GM12874 (cell line): ENCODE measurements around the gene EML4.

Experiments
- TF ChIP-seq, protein P1 (sequence below): IDR thresholded peaks from 2 replicates; pipeline ENCODE4 v1.5.1; 2011; ENCODE audit warnings: low read depth, mild to moderate bottlenecking, control low read depth, low read length, moderate library complexity; ENCODE audit not compliant: insufficient read depth

EML4 gene

GRCh38 chr2:42164971-42165370, 4.2 kb upstream of the EML4 start:
- TF ChIP-seq, protein P1, sequence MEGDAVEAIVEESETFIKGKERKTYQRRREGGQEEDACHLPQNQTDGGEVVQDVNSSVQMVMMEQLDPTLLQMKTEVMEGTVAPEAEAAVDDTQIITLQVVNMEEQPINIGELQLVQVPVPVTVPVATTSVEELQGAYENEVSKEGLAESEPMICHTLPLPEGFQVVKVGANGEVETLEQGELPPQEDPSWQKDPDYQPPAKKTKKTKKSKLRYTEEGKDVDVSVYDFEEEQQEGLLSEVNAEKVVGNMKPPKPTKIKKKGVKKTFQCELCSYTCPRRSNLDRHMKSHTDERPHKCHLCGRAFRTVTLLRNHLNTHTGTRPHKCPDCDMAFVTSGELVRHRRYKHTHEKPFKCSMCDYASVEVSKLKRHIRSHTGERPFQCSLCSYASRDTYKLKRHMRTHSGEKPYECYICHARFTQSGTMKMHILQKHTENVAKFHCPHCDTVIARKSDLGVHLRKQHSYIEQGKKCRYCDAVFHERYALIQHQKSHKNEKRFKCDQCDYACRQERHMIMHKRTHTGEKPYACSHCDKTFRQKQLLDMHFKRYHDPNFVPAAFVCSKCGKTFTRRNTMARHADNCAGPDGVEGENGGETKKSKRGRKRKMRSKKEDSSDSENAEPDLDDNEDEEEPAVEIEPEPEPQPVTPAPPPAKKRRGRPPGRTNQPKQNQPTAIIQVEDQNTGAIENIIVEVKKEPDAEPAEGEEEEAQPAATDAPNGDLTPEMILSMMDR = no peak

DNA sequence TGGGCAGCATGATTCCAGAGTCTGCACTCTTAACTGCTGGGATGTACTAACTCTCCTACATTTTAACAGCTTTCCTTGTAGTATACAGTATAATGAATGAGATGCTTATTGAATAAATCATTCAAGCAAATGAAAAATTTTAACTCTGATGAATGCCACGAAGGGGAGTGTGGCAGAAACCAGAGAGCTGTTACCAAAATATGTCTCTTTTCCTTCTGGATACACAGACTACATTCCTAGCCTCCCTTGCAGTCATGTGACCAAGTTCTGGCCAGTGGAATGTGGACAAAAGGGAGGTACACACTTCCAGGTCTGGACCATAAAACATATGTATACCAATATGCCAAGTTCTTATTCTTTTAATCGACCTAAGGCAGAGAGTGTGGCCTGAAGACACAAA, 1.7 kb upstream of the EML4 start:
- TF ChIP-seq, protein P1 = no peak

DNA sequence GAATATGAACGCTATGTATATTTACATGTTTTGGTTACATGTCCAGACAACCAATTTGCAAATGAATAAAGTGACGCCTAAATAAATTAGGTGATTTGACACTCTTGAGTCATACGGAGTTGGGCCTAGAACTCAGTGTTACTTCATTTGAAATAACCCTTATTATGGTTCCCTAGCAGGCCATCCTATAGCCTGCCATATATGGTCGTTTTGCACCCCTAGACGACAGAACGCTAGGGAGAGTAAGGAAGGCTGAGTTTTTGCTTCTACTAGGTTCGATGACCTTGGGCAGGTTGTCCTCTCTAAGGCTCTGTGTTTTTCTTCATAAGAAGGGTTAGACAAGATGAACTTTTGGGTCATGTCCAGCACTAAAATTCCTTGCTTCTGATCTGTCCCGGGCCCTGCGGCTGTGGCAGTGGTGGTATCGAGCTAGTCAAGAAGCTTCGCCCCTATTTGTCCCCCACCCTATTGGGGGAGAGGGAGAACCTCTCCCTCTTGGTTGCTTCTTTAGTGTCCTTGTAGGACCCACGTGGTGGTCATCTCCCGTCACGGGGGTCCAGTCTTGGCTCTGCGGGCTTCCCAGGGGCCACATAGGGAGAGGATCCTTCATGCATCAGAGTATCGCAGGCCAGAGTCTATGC, 574 bp upstream of the EML4 start:
- TF ChIP-seq, protein P1 = no peak

DNA sequence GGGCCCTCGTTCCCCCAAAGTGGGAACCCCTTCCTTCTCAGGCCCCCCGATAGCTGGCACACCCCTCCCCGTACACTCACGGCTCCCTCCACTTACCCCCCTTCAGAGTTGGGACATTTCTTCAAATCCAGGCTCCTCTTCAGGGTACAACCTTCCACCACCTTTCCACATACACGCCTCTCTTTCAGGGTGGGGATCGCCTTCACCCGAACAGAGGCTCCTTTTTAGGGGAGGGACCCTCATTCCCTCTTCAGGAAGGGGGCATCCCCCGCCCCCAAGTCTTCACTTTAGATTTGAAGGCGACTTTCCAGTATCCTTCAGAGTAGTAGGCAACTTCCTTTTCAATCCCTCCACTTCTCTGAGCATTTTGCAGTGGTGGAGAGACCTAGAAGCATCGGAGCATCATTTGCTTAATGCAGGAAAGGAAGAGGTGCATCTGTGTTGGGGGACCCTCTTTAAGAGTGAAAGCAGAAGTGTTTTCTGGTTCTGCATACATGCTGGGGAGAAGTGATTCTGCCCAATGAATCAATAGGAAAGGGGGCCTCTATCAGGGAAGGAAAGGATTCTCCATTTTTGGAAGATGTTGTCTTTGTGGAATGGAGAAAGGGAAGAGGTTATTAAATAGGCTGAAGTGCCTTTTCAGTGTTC, 845 bp downstream of the EML4 start:
- TF ChIP-seq, protein P1 = no peak

GRCh38 chr2:42170619-42171395, 1.7 kb downstream of the EML4 start:
- TF ChIP-seq, protein P1 = no peak

- TF ChIP-seq, protein P1 = no peak
Measured at GRCh38 chr2:42171396-42171980, 2.3 kb downstream of the EML4 start.

DNA sequence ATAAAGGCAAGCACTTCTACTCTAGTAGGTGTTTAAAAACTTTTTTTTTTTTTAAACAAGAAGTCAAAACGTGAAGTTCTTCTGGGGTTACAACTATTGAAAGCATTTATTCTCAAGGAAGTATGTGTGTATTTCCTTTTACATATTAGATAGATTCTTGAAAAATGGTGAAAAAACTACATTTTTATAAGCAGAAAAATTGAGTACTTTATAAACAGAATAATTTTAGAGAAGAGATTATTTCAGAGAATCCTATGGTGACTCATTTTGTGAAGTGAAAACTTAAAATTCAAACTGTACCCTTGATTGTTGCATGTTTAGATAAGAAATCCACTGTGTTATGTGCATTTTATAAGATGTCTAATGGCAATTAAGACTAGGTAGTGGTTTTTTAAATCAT, 2.9 kb downstream of the EML4 start:
- TF ChIP-seq, protein P1 = no peak
